Measurements from ENCODE around the gene LRRTM4. TPM values are rescaled to one million over a fixed set of nuclear protein-coding genes. Genes with fewer than 3 reads are reported as not detected.

The LRRTM4 gene
- polyA plus RNA-seq, 1 donor from 2014 or later: 37.1 TPM

DNA sequence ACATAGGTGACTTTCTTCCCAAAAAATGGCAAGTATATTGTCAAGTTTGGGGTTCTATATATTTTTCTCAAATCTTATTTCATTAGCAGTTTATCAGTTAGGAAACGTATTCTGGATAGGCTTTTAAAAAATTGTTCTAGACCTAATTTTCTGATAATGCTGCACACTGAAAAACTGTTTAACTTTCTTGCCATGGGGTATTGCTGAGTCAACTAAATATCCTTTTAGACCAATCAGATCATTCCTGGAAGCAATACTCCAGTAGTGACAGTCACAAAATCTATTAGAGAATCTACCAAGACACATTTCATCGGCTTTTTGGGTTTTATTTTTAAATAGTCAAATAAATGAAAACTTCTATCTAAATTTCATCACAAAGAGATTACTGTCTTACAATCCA lies 440.6 kb downstream of the LRRTM4 start:
- H3K4me3 ChIP-seq (ENCODE audit: low read length): no peak overlapping the region
- H3K27ac ChIP-seq (ENCODE audit: low read length): no peak overlapping the region
- no peaks in the 10 kb centered on the region for H3K36me3 ChIP-seq (ENCODE audit: insufficient read depth, low read length)
- TF ChIP-seq TAF1 (IDR thresholded peaks at IDR 0.05; ENCODE audit: low read depth): no peak
- TF ChIP-seq SMC3 (conservative IDR thresholded peaks at IDR 0.05; ENCODE audit: poor library complexity): no peak
- TF ChIP-seq, protein P1, sequence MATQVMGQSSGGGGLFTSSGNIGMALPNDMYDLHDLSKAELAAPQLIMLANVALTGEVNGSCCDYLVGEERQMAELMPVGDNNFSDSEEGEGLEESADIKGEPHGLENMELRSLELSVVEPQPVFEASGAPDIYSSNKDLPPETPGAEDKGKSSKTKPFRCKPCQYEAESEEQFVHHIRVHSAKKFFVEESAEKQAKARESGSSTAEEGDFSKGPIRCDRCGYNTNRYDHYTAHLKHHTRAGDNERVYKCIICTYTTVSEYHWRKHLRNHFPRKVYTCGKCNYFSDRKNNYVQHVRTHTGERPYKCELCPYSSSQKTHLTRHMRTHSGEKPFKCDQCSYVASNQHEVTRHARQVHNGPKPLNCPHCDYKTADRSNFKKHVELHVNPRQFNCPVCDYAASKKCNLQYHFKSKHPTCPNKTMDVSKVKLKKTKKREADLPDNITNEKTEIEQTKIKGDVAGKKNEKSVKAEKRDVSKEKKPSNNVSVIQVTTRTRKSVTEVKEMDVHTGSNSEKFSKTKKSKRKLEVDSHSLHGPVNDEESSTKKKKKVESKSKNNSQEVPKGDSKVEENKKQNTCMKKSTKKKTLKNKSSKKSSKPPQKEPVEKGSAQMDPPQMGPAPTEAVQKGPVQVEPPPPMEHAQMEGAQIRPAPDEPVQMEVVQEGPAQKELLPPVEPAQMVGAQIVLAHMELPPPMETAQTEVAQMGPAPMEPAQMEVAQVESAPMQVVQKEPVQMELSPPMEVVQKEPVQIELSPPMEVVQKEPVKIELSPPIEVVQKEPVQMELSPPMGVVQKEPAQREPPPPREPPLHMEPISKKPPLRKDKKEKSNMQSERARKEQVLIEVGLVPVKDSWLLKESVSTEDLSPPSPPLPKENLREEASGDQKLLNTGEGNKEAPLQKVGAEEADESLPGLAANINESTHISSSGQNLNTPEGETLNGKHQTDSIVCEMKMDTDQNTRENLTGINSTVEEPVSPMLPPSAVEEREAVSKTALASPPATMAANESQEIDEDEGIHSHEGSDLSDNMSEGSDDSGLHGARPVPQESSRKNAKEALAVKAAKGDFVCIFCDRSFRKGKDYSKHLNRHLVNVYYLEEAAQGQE (IDR thresholded peaks at IDR 0.05; ENCODE audit: borderline replicate concordance): no peak
- no peak for TF ChIP-seq POLR2AphosphoS5 (IDR thresholded peaks at IDR 0.05)
- TF ChIP-seq, protein P2, sequence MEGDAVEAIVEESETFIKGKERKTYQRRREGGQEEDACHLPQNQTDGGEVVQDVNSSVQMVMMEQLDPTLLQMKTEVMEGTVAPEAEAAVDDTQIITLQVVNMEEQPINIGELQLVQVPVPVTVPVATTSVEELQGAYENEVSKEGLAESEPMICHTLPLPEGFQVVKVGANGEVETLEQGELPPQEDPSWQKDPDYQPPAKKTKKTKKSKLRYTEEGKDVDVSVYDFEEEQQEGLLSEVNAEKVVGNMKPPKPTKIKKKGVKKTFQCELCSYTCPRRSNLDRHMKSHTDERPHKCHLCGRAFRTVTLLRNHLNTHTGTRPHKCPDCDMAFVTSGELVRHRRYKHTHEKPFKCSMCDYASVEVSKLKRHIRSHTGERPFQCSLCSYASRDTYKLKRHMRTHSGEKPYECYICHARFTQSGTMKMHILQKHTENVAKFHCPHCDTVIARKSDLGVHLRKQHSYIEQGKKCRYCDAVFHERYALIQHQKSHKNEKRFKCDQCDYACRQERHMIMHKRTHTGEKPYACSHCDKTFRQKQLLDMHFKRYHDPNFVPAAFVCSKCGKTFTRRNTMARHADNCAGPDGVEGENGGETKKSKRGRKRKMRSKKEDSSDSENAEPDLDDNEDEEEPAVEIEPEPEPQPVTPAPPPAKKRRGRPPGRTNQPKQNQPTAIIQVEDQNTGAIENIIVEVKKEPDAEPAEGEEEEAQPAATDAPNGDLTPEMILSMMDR (IDR thresholded peaks at IDR 0.05; ENCODE audit: poor library complexity, severe bottlenecking): no peak
- no peak for TF ChIP-seq MXI1 (conservative IDR thresholded peaks at IDR 0.05; ENCODE audit: poor library complexity, severe bottlenecking)
- TF ChIP-seq RAD21 (conservative IDR thresholded peaks at IDR 0.05): no peak
- no peak overlapping the region for H3K4me2 ChIP-seq (ENCODE audit: low read length)
- H3K9ac ChIP-seq (ENCODE audit: low read length): no peak overlapping the region
- H3K27me3 ChIP-seq (ENCODE audit: insufficient read depth, low read depth, low read length): no peaks in the 10 kb centered on the region
- no peaks in the 10 kb centered on the region for H3K79me2 ChIP-seq (replicated peaks; ENCODE audit: insufficient read depth, low read length)
- H3K9me2 ChIP-seq (ENCODE audit: insufficient read depth, low read length): no peaks in the 10 kb centered on the region
- H3K9me3 ChIP-seq (ENCODE audit: low read length): no peaks in the 10 kb centered on the region
- H2AFZ ChIP-seq (ENCODE audit: low read depth, low read length): no peak overlapping the region
- no peaks in the 10 kb centered on the region for H3F3A ChIP-seq (ENCODE audit: insufficient read depth, low read length, poor library complexity, severe bottlenecking)
- no peaks in the 10 kb centered on the region for H4K20me1 ChIP-seq (ENCODE audit: insufficient read depth)

DNA sequence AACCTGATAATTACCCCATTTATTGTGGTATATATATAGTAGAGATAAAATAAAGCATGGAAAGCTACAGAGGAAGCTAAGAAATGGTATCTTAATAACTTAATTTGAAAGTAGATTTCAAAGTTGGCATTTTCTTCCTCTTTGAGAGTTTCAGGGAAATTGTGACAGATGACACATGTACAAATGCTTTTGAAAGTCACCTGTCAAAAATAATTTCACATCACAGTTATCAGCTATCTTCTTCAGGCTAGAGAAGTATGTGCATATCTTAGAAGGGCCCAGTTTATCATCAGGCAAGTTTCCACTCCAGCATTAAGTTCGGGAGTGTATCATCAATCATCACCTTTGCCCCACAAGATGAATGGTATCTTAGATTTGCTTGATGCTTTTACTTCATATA lies 457.9 kb downstream of the LRRTM4 start:
- Histone ChIP-seq H3K79me2 (replicated peaks; ENCODE audit: insufficient read depth, low read length) (no peaks in the 10 kb centered on the region), H3K4me3 (ENCODE audit: low read length) (no peak overlapping the region), H3K4me2 (ENCODE audit: low read length) (no peak overlapping the region), H3F3A (ENCODE audit: insufficient read depth, low read length, poor library complexity, severe bottlenecking) (peaks cover 4% of the 10 kb centered on the region), H3K9me3 (ENCODE audit: low read length) (no peaks in the 10 kb centered on the region), H3K27ac (ENCODE audit: low read length) (peak overlapping the region; percentile 6), H4K20me1 (ENCODE audit: insufficient read depth) (no peaks in the 10 kb centered on the region), H3K27me3 (ENCODE audit: insufficient read depth, low read depth, low read length) (no peaks in the 10 kb centered on the region), H3K9me2 (ENCODE audit: insufficient read depth, low read length) (no peaks in the 10 kb centered on the region), H3K9ac (ENCODE audit: low read length) (no peak overlapping the region), H3K36me3 (ENCODE audit: insufficient read depth, low read length) (no peaks in the 10 kb centered on the region), H2AFZ (ENCODE audit: low read depth, low read length) (no peak overlapping the region)
- peak; percentile 97 for TF ChIP-seq EP300 (conservative IDR thresholded peaks at IDR 0.05; ENCODE audit: poor library complexity, severe bottlenecking)
- TF ChIP-seq TAF1 (IDR thresholded peaks at IDR 0.05; ENCODE audit: low read depth): no peak
- TF ChIP-seq SMC3 (conservative IDR thresholded peaks at IDR 0.05; ENCODE audit: poor library complexity): no peak
- TF ChIP-seq POLR2AphosphoS5 (IDR thresholded peaks at IDR 0.05): peak; percentile 70
- TF ChIP-seq, protein P2 (IDR thresholded peaks at IDR 0.05; ENCODE audit: poor library complexity, severe bottlenecking): no peak
